Measurements from ENCODE around the gene SMARCC2.

Gene SMARCC2

DNA sequence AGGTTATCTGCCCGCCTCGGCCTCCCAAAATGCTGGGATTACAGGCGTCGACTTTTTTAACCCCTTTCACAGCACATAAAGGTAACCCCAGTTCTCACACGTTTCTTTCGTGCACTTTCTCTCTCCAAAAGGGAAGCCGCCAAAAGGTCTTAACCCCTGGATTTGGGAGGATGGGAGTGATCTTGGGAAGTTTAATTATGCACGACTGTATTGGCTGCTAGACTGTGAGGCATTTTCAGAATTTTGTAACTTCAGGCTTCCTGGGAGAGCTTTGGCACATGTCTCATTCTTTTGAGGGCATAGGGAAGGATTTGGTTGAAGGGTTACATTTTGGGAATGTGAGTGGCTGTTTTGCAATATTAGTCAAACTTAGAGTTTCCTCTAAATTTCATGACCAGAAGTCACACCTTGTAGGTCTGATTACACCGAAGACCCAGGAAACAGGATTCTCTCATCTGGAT lies 1.4 kb upstream of the SMARCC2 start:
- Histone ChIP-seq H3K27ac (ENCODE audit: low read depth, low read length) (peak overlapping the region; percentile 20; the same call in 1 of the 2 replicates), H3K36me3 (ENCODE audit: insufficient read depth, low read length) (peaks cover 19% of the 10 kb centered on the region), H3K4me1 (ENCODE audit: insufficient read depth, low read length) (peaks cover 11% of the 10 kb centered on the region), H3K9me3 (ENCODE audit: insufficient read depth, low read depth, low read length) (no peaks in the 10 kb centered on the region), H3K9ac (ENCODE audit: low read depth, low read length) (peak overlapping the region; percentile 59), H3K4me3 (ENCODE audit: low read length) (peak overlapping the region; percentile 96), H3K27me3 (ENCODE audit: insufficient read depth, low read length) (no peaks in the 10 kb centered on the region)
- 39% methylated on average over 9 of the region's 9 CpGs for WGBS

DNA sequence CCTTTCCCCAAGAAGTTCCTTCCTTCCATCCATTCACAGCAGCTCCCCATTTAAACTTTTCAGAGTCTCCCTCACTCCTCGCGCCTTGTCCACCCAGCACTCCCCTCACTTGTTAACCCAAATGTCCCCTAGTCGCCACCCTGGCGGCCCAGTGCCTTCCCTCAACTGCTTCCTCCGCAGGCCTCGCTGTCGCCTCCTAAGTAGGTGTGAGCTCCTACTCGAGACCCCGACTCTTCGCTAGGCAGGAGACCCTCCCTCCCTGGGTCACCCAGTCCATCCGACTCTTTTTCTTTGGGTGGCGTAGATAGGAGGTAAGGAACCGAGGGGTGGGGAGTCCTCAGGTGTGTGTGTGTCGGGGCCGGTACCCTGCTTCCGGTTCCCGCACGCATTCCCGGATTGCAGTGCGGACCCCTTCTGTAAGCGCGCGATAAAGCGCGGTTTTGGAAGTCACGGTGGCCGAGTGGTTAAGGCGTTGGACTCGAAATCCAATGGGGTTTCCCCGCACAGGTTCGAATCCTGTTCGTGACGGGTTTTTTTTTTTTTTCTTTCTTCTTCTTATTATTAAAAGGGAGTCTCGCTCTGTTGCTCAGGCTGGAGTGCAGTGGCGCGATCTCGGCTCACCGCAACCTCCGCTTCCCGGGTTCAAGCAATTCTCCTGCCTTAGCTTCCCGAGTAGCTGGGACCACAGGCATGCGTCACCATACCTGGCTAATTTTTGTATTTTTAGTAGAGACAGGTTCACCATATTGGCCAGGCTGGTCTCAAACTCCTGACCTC lies 823 bp upstream of the SMARCC2 start:
- Histone ChIP-seq H3K9me3 (ENCODE audit: insufficient read depth, low read depth, low read length) (no peaks in the 10 kb centered on the region), H3K9ac (ENCODE audit: low read depth, low read length) (peak overlapping the region; percentile 86), H3K27ac (ENCODE audit: low read depth, low read length) (peak overlapping the region; percentile 82), H3K27me3 (ENCODE audit: insufficient read depth, low read length) (no peaks in the 10 kb centered on the region), H3K4me1 (ENCODE audit: insufficient read depth, low read length) (peaks cover 11% of the 10 kb centered on the region), H3K4me3 (ENCODE audit: low read length) (peak overlapping the region; percentile 96), H3K36me3 (ENCODE audit: insufficient read depth, low read length) (peaks cover 22% of the 10 kb centered on the region)
- 2% methylated on average over 41 of the region's 42 CpGs for WGBS

DNA sequence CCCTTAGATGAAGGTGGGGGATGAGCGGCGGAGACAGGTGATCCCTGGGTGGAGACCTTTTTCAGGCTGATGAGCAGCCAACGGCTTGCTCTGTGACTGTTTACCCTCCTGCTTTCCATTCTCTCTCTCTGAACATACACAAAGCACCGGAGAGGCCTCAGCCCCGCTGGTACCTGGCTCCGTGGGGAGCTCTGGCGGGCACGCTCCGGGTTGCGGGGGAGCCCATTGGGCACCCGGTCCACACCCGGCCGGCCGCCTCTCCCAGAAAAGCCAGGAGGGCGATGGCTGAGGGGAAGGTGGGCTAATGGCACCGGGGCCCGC lies 545 bp downstream of the SMARCC2 start:
- peaks cover 35% of the 10 kb centered on the region for H3K36me3 ChIP-seq (ENCODE audit: insufficient read depth, low read length)
- H3K9me3 ChIP-seq (ENCODE audit: insufficient read depth, low read depth, low read length) = no peaks in the 10 kb centered on the region
- peaks cover 11% of the 10 kb centered on the region for H3K4me1 ChIP-seq (ENCODE audit: insufficient read depth, low read length)
- peak overlapping the region; percentile 82 for H3K9ac ChIP-seq (ENCODE audit: low read depth, low read length)
- no peaks in the 10 kb centered on the region for H3K27me3 ChIP-seq (ENCODE audit: insufficient read depth, low read length)
- H3K4me3 ChIP-seq (ENCODE audit: low read length) = peak overlapping the region; percentile 96
- peak overlapping the region; percentile 96 for H3K27ac ChIP-seq (ENCODE audit: low read depth, low read length)
- WGBS = under 1% methylated on average over 17 of the region's 17 CpGs

DNA sequence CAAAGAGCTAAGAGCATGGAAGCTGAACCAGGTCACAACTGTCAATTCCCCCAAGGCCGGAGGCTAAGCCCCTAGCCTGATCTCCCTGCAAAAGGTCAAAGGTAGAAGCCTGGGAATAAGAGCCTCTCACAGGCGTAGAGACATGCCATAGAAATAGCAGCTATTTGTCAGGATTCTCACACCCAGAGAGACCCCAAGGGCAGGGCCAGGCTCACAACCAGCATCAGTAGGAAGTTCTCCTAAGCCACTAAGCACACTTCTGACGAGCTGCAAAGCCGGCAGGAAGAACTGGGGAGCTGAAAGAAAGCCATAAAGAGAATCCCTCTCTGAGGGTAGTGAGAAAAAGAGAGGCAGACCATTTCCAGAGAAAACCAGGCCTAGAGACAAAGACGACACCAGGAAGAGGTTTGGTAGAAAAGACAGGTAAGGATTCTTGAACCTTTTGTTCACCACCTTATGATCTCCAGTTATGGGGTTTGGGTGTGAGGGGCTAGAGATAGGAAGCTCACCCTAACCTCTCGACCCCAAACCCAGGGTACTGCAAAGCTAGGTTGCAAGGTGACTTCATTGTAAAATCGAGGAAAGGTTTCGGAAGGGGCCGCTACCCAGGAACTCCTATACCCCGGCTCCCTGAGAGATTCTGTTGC lies 1.0 kb downstream of the SMARCC2 start:
- Histone ChIP-seq H3K9me3 (ENCODE audit: insufficient read depth, low read depth, low read length) (no peaks in the 10 kb centered on the region), H3K9ac (ENCODE audit: low read depth, low read length) (peak overlapping the region; percentile 82), H3K27me3 (ENCODE audit: insufficient read depth, low read length) (no peaks in the 10 kb centered on the region), H3K4me3 (ENCODE audit: low read length) (peak overlapping the region; percentile 96), H3K27ac (ENCODE audit: low read depth, low read length) (peak overlapping the region; percentile 96), H3K36me3 (ENCODE audit: insufficient read depth, low read length) (peaks cover 40% of the 10 kb centered on the region), H3K4me1 (ENCODE audit: insufficient read depth, low read length) (peaks cover 11% of the 10 kb centered on the region)
- 14% methylated on average over 10 of the region's 10 CpGs for WGBS

GRCh38 chr12:56186957-56187356 lies 2.3 kb downstream of the SMARCC2 start:
- Histone ChIP-seq H3K4me3 (ENCODE audit: low read length) (peak overlapping the region; percentile 96; the same call in 1 of the 2 replicates), H3K9me3 (ENCODE audit: insufficient read depth, low read depth, low read length) (no peaks in the 10 kb centered on the region), H3K9ac (ENCODE audit: low read depth, low read length) (no peak overlapping the region), H3K36me3 (ENCODE audit: insufficient read depth, low read length) (peaks cover 52% of the 10 kb centered on the region), H3K4me1 (ENCODE audit: insufficient read depth, low read length) (peaks cover 11% of the 10 kb centered on the region), H3K27ac (ENCODE audit: low read depth, low read length) (no peak overlapping the region), H3K27me3 (ENCODE audit: insufficient read depth, low read length) (no peaks in the 10 kb centered on the region)
- WGBS = 97% methylated on average over 2 of the region's 2 CpGs

DNA sequence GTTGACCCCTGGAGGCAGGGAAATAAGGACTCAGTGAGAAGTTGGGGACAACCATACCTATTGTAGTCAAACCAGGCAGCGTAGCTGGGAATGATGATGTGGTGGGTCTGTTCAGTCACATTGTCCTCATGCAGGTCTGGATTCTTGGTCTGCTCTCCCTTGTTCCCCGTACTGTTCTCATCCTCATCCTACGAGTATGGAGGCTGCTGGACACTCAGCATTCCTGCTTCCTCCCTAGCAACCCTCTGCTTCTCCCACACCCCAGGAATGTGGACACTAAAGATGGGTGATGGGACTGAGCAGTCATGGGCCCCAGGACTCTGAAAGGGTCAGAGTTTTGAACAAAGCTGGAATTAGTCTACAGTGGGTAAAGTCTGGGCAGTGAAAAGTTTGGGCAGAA lies 10.9 kb downstream of the SMARCC2 start:
- 100% methylated on average over 3 of the region's 3 CpGs for WGBS
- no peak overlapping the region for H3K4me3 ChIP-seq (ENCODE audit: low read length)
- H3K36me3 ChIP-seq (ENCODE audit: insufficient read depth, low read length) = peaks cover 88% of the 10 kb centered on the region
- no peaks in the 10 kb centered on the region for H3K9me3 ChIP-seq (ENCODE audit: insufficient read depth, low read depth, low read length)
- H3K27me3 ChIP-seq (ENCODE audit: insufficient read depth, low read length) = no peaks in the 10 kb centered on the region
- H3K27ac ChIP-seq (ENCODE audit: low read depth, low read length) = no peak overlapping the region
- no peak overlapping the region for H3K9ac ChIP-seq (ENCODE audit: low read depth, low read length)
- no peaks in the 10 kb centered on the region for H3K4me1 ChIP-seq (ENCODE audit: insufficient read depth, low read length)

DNA sequence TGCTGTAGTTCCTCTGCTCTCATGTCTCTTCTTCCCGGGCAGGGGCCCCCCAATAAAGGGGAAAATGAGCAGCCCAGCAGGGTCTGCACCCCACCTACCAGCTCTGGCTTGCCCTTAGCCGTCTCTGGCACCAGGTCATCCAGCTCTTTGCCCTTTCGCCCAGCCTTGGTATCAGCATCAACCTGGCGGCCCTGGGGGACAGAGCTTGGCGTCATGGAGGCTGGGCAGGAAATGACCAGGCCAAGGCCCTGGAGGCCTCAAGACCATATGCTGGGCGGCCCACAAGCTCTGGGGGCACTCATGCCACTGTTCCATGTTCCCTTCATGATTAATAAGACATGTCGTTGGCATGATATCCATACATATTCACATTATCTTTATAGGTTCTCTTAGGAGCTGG lies 16.4 kb downstream of the SMARCC2 start:
- H3K9ac ChIP-seq (ENCODE audit: low read depth, low read length) = no peak overlapping the region
- no peaks in the 10 kb centered on the region for H3K27me3 ChIP-seq (ENCODE audit: insufficient read depth, low read length)
- WGBS = 96% methylated on average over 7 of the region's 7 CpGs
- H3K9me3 ChIP-seq (ENCODE audit: insufficient read depth, low read depth, low read length) = no peaks in the 10 kb centered on the region
- no peak overlapping the region for H3K27ac ChIP-seq (ENCODE audit: low read depth, low read length)
- no peaks in the 10 kb centered on the region for H3K4me1 ChIP-seq (ENCODE audit: insufficient read depth, low read length)
- H3K4me3 ChIP-seq (ENCODE audit: low read length) = no peak overlapping the region
- H3K36me3 ChIP-seq (ENCODE audit: insufficient read depth, low read length) = peaks cover 93% of the 10 kb centered on the region

- Histone ChIP-seq H3K9ac (ENCODE audit: low read depth, low read length) (no peak overlapping the region), H3K27ac (ENCODE audit: low read depth, low read length) (no peak overlapping the region), H3K9me3 (ENCODE audit: insufficient read depth, low read depth, low read length) (no peaks in the 10 kb centered on the region), H3K4me1 (ENCODE audit: insufficient read depth, low read length) (no peaks in the 10 kb centered on the region), H3K27me3 (ENCODE audit: insufficient read depth, low read length) (no peaks in the 10 kb centered on the region), H3K4me3 (ENCODE audit: low read length) (no peak overlapping the region), H3K36me3 (ENCODE audit: insufficient read depth, low read length) (peaks cover 98% of the 10 kb centered on the region)
- 97% methylated on average over 11 of the region's 11 CpGs for WGBS
Observed at GRCh38 chr12:56169229-56169759, 20.0 kb downstream of the SMARCC2 start.

- no peaks in the 10 kb centered on the region for H3K9me3 ChIP-seq (ENCODE audit: insufficient read depth, low read depth, low read length)
- H3K36me3 ChIP-seq (ENCODE audit: insufficient read depth, low read length) = peaks cover 98% of the 10 kb centered on the region
- 90% methylated on average over 4 of the region's 4 CpGs for WGBS
- no peak overlapping the region for H3K4me3 ChIP-seq (ENCODE audit: low read length)
- H3K27me3 ChIP-seq (ENCODE audit: insufficient read depth, low read length) = no peaks in the 10 kb centered on the region
- H3K9ac ChIP-seq (ENCODE audit: low read depth, low read length) = no peak overlapping the region
- H3K27ac ChIP-seq (ENCODE audit: low read depth, low read length) = peak overlapping the region; percentile 34; the same call in 1 of the 2 replicates
- peaks cover 28% of the 10 kb centered on the region for H3K4me1 ChIP-seq (ENCODE audit: insufficient read depth, low read length)
Observed at GRCh38 chr12:56165369-56165768, 23.9 kb downstream of the SMARCC2 start.

- H3K27ac ChIP-seq (ENCODE audit: low read depth, low read length) = no peak overlapping the region
- no peak overlapping the region for H3K4me3 ChIP-seq (ENCODE audit: low read length)
- H3K4me1 ChIP-seq (ENCODE audit: insufficient read depth, low read length) = peaks cover 38% of the 10 kb centered on the region
- no peaks in the 10 kb centered on the region for H3K9me3 ChIP-seq (ENCODE audit: insufficient read depth, low read depth, low read length)
- WGBS = 95% methylated on average over 17 of the region's 17 CpGs
- H3K9ac ChIP-seq (ENCODE audit: low read depth, low read length) = no peak overlapping the region
- no peaks in the 10 kb centered on the region for H3K27me3 ChIP-seq (ENCODE audit: insufficient read depth, low read length)
- H3K36me3 ChIP-seq (ENCODE audit: insufficient read depth, low read length) = peaks cover 98% of the 10 kb centered on the region
Observed at GRCh38 chr12:56164345-56164729, 24.9 kb downstream of the SMARCC2 start.

- Histone ChIP-seq H3K9me3 (ENCODE audit: insufficient read depth, low read depth, low read length) (no peaks in the 10 kb centered on the region), H3K27ac (ENCODE audit: low read depth, low read length) (peak overlapping the region; percentile 15; the same call in 1 of the 2 replicates), H3K27me3 (ENCODE audit: insufficient read depth, low read length) (no peaks in the 10 kb centered on the region), H3K4me1 (ENCODE audit: insufficient read depth, low read length) (peaks cover 38% of the 10 kb centered on the region), H3K36me3 (ENCODE audit: insufficient read depth, low read length) (peaks cover 93% of the 10 kb centered on the region), H3K9ac (ENCODE audit: low read depth, low read length) (no peak overlapping the region), H3K4me3 (ENCODE audit: low read length) (no peak overlapping the region)
- WGBS = 75% methylated on average over 8 of the region's 11 CpGs
Observed at GRCh38 chr12:56163533-56164344, 25.5 kb downstream of the SMARCC2 start.

Measured in HUES64 (cell line).